GM21619 (cell line): ENCODE data around the gene CRYBB1.

Experiments used
- ATAC-seq: cut with Tn5 transposase; IDR thresholded peaks from one replicate; pipeline ENCODE4 v1.9.1; 2021; ENCODE audit not compliant: unreplicated experiment

Gene CRYBB1

GRCh38 chr22:26617271-26618199 is at the start of gene CRYBB1:
CRYBB1 (minus strand) TSS chr22:26618027; CDS start chr22:26616319, 1,708 bp downstream.
- no peak for ATAC-seq

- ATAC-seq, result no peak
These were observed 49.3 kb upstream of the CRYBB1 start for GRCh38 chr22:26667140-26667539.

- ATAC-seq, result peak; percentile 17
These were observed 48.0 kb upstream of the CRYBB1 start for GRCh38 chr22:26665813-26666231.

- no peak for ATAC-seq
These were observed 45.6 kb upstream of the CRYBB1 start for GRCh38 chr22:26663374-26663923.

GRCh38 chr22:26662160-26662559 is 44.3 kb upstream of the CRYBB1 start:
- ATAC-seq, result no peak

DNA sequence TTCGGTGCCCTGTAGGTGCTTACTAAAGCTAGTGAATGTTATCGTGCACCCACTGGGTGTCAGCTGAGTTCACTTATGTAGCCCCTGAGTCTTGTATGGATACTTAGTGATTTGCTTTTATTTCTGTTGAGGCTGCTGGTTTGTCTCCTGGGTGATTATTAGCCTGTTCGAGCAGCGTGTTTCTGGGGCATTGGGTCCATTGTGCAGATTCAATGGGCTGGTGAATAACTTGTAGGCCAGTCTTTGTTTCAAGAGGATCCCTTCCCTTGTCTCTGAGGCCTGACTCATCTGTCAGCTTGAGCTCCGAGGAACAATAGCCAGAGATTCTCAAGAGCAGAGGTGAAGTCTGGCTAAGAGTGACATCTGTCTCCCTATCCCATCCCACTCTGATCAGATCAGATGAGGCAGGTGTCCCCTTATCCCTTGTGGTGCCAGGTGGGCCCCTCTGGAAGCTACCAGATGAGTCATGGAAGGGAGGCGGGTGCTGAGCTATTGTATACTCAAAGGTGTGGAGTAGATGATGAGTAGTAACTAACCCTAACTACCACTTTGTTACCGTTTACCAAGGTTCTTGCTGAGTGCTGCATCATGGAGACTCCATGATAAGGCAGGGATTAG is 43.2 kb upstream of the CRYBB1 start:
- ATAC-seq, result no peak

DNA sequence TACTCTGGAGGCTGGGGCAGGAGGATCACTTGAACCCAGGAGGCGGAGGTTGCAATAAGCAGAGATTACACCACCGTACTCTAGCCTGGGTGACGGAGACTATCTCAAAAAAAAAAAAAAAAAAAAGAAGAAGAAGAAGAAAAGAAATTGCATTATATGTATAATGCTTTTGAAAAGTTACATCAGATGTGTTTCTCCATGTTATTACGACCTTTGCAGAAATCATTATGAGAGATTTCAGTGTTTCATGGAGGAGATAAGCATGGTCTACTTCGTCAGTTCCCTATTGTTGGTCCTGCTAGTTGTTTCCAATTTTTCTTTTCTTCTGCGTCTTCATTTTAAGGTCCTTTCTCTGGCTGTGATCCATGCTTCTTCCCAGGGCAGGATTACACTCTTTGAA is 42.5 kb upstream of the CRYBB1 start:
- ATAC-seq, result no peak

GRCh38 chr22:26658671-26659478 is 41.0 kb upstream of the CRYBB1 start:
- ATAC-seq, result peak; percentile 60

- no peak for ATAC-seq
These were observed 40.3 kb upstream of the CRYBB1 start for GRCh38 chr22:26658161-26658560.

GRCh38 chr22:26656891-26657851 is 39.3 kb upstream of the CRYBB1 start, which contains the start of gene MIAT:
MIAT (plus strand) TSS chr22:26657588.
- ATAC-seq, result peak; percentile 50

DNA sequence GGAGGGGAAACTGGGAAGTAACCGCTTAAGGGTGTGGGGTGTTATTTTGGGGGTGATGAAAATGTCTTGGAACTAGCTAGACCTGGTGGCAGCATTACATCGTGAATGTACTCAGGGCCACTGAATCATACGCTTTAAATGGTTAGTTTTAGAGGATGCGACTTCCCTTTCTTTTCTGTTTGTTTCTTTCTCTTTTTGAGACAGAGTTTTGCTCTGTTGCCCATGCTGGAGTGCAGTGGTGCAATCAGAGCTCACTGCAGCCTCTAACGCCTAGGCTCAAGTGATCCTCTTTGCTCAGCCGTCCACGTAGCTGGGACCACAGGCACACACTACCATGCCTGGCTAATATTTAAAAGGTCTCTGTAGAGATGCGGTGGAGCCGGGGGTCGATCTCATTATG is 34.0 kb upstream of the CRYBB1 start:
- ATAC-seq, result no peak

- no peak for ATAC-seq
These were observed 33.0 kb upstream of the CRYBB1 start for GRCh38 chr22:26650722-26651421.

DNA sequence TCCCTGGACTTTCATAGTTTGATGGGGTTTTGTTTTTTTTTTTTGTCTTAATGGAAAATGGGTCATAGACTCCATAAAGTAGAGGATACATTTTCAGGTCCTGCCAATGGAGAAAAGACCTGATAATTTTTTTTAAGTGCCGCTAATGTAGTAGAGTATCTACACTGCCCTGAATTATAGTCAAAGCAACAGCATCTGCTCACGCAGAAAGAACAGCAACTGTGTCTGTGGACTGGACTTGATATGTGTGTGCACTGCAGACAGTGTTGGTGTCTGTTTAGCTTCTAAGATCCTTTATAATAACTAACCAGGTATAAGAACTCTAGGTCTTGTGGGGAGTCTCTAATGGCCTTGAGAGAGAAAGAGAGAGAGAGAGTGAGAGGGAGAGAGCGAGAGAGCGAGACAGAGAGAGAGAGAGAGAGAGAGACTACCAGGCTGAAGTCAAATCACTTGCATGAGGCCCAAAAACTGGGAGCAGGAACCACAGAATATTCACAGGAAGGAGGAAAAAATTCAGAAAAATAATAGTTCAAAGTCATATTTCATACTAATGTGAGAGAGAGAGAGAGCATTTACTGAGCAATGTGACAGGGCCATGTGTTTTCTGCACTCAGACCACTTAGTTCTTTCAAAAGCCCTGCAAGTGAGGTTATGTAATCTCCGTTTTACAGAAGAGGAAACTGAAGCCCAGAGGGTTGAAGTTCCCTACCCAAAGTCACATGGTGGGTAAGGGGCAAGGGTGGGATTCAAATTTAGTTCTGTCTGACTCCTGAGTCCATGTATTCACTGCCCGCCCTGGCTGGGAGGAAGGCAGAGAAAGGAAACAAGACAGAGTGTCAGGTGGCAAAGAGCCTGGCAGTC is 30.9 kb upstream of the CRYBB1 start:
- ATAC-seq, result no peak

- no peak for ATAC-seq
These were observed 30.2 kb upstream of the CRYBB1 start for GRCh38 chr22:26648011-26648497.

- ATAC-seq, result no peak
These were observed 28.3 kb upstream of the CRYBB1 start for GRCh38 chr22:26646158-26646557.

- no peak for ATAC-seq
These were observed 25.7 kb upstream of the CRYBB1 start for GRCh38 chr22:26643418-26644100.
